DOHH2 (cell line): Measurements from ENCODE around the gene TST.

ENCODE experiments used
- H3F3A ChIP-seq: fragments of 200-600 bp; sonication (generic), shearing (Covaris generic); 2 replicates; pipeline ENCODE4 v1.6.0; 2016; ENCODE audit warnings: antibody characterized with exemption, mild to moderate bottlenecking; ENCODE audit not compliant: control insufficient read depth, insufficient read depth
- H3K27ac ChIP-seq: fragments of 200-600 bp; sonication (generic); 2 replicates; pipeline ENCODE4 v1.5.1; 2014; ENCODE audit warnings: low read depth, mild to moderate bottlenecking, low read length, moderate library complexity
- H3K27me3 ChIP-seq: fragments of 200-600 bp; sonication (generic); 2 replicates; pipeline ENCODE4 v1.6.1; 2014; ENCODE audit warnings: mild to moderate bottlenecking, low read length, mixed read lengths; ENCODE audit not compliant: control insufficient read depth
- H3K36me3 ChIP-seq: fragments of 200-600 bp; sonication (generic); 2 replicates; pipeline ENCODE4 v1.6.1; 2014; ENCODE audit warnings: mild to moderate bottlenecking, low read length, moderate library complexity, mixed read lengths; ENCODE audit not compliant: control insufficient read depth
- H3K4me1 ChIP-seq: fragments of 200-600 bp; sonication (generic); 2 replicates; pipeline ENCODE4 v1.6.1; 2014; ENCODE audit warnings: mild to moderate bottlenecking, low read length, mixed read lengths; ENCODE audit not compliant: control insufficient read depth
- H3K4me2 ChIP-seq: fragments of 200-600 bp; sonication (generic); 2 replicates; pipeline ENCODE4 v1.6.0; 2014; ENCODE audit warnings: mild to moderate bottlenecking, low read length, moderate library complexity
- H3K4me3 ChIP-seq: fragments of 200-600 bp; sonication (generic); 2 replicates; pipeline ENCODE4 v1.5.1; 2014; ENCODE audit warnings: mild to moderate bottlenecking, low read length, mixed read lengths
- H3K79me2 ChIP-seq: fragments of 200-600 bp; sonication (generic); 2 replicates; pipeline ENCODE4 v1.6.1; 2014; ENCODE audit warnings: mild to moderate bottlenecking, low read length, mixed read lengths; ENCODE audit not compliant: control insufficient read depth
- H3K9me2 ChIP-seq: fragments of 200-600 bp; sonication (generic); replicated peaks from 2 replicates; pipeline ENCODE4 v1.6.1; 2014; ENCODE audit warnings: mild to moderate bottlenecking, low read length, mixed read lengths; ENCODE audit not compliant: control insufficient read depth
- H3K9me3 ChIP-seq: fragments of 200-600 bp; sonication (generic); 2 replicates; pipeline ENCODE4 v1.6.1; 2014; ENCODE audit warnings: antibody characterized with exemption, low read length, mixed read lengths; ENCODE audit not compliant: control insufficient read depth, insufficient read depth
- H4K20me1 ChIP-seq: fragments of 200-600 bp; sonication (generic); 2 replicates; pipeline ENCODE4 v1.6.0; 2014; ENCODE audit warnings: low read depth, mild to moderate bottlenecking, antibody characterized with exemption, low read length, moderate library complexity; ENCODE audit not compliant: control insufficient read depth, insufficient read depth
- CTCF ChIP-seq: fragments of 200-600 bp; sonication (generic); IDR thresholded peaks from one replicate; pipeline ENCODE4 v1.5.1; 2014; ENCODE audit warnings: antibody characterized with exemption, mild to moderate bottlenecking, low read depth, low read length; ENCODE audit not compliant: poor library complexity, severe bottlenecking
- EZH2phosphoT487 ChIP-seq: fragments of 200-600 bp; sonication (generic); IDR thresholded peaks from 2 replicates; pipeline ENCODE4 v1.6.1; 2017; ENCODE audit warnings: borderline replicate concordance, mild to moderate bottlenecking, antibody characterized with exemption, low read length, moderate library complexity, mixed read lengths

Gene TST

GRCh38 chr22:37014835-37015586 lies 4.2 kb downstream of the TST start:
- Histone ChIP-seq H3K27ac (no peak overlapping the region), H3K4me2 (no peak overlapping the region), H4K20me1 (no peaks in the 10 kb centered on the region), H3K4me1 (peaks cover 7% of the 10 kb centered on the region), H3K9me3 (no peaks in the 10 kb centered on the region), H3F3A (no peaks in the 10 kb centered on the region), H3K4me3 (no peak overlapping the region), H3K36me3 (0 out of 2 replicates have a peak, but pooled peaks cover 3% of the 10 kb centered on the region), H3K79me2 (peaks cover 3% of the 10 kb centered on the region), H3K27me3 (no peaks in the 10 kb centered on the region), H3K9me2 (no peaks in the 10 kb centered on the region)
- TF ChIP-seq EZH2phosphoT487: no peak
- no peak for TF ChIP-seq CTCF

GRCh38 chr22:37014415-37014806 lies 4.8 kb downstream of the TST start:
- no peaks in the 10 kb centered on the region for H3F3A ChIP-seq
- no peaks in the 10 kb centered on the region for H3K9me3 ChIP-seq

GRCh38 chr22:37012956-37013355 lies 6.3 kb downstream of the TST start:
- Histone ChIP-seq H3K27me3 (peaks cover 12% of the 10 kb centered on the region), H3K4me2 (no peak overlapping the region), H3K4me1 (no peaks in the 10 kb centered on the region), H3K9me2 (no peaks in the 10 kb centered on the region), H4K20me1 (no peaks in the 10 kb centered on the region), H3F3A (no peaks in the 10 kb centered on the region), H3K36me3 (no peaks in the 10 kb centered on the region), H3K9me3 (no peaks in the 10 kb centered on the region), H3K27ac (no peak overlapping the region), H3K79me2 (no peaks in the 10 kb centered on the region), H3K4me3 (no peak overlapping the region)
- TF ChIP-seq EZH2phosphoT487: no peak
- TF ChIP-seq CTCF: no peak

More at GRCh38 chr22:37014415-37014806, 4.8 kb downstream of the TST start:
- Histone ChIP-seq H3K9me2 (no peaks in the 10 kb centered on the region), H3K27me3 (no peaks in the 10 kb centered on the region; the same call in 1 of the 2 replicates), H4K20me1 (no peaks in the 10 kb centered on the region), H3K4me2 (no peak overlapping the region), H3K4me1 (peaks cover 7% of the 10 kb centered on the region), H3K27ac (no peak overlapping the region), H3K36me3 (no peaks in the 10 kb centered on the region), H3K4me3 (no peak overlapping the region), H3K79me2 (no peaks in the 10 kb centered on the region)
- TF ChIP-seq CTCF (no peak), EZH2phosphoT487 (no peak)
